CD4-positive, CD25-positive, alpha-beta regulatory T cell (primary cell): Measurements from ENCODE around the gene ZNF618. TPM values are rescaled to one million over a fixed set of nuclear protein-coding genes. Genes with fewer than 3 reads are reported as not detected.

Source experiments
- ATAC-seq, 2 donors: fragments of 150-1000 bp; cut with Tn5 transposase; one replicate each; pipeline ENCODE4 v1.10.0; 2021; ENCODE audit warnings: low read depth in 2 of 2, moderate number of reproducible peaks in 2 of 2, moderate library complexity in 1 of 2
- DNase-seq, 3 donors: peaks; one replicate each; pipeline versions ENCODE4 v3.0.0 to v3.0.0-alpha.2; 2012 to 2022; ENCODE audit warnings: mixed read lengths in 1 of 3
- H3K27ac ChIP-seq: one replicate; pipeline ENCODE4 v1.7.0; 2013; ENCODE audit warnings: mild to moderate bottlenecking, low read length; ENCODE audit not compliant: insufficient read depth, poor library complexity, severe bottlenecking
- H3K27me3 ChIP-seq: one replicate; pipeline ENCODE4 v1.7.0; 2013; ENCODE audit warnings: low read length; ENCODE audit not compliant: control insufficient read depth, insufficient read depth
- H3K36me3 ChIP-seq: one replicate; pipeline ENCODE4 v1.7.0; 2013; ENCODE audit warnings: mild to moderate bottlenecking, low read length, moderate library complexity; ENCODE audit not compliant: control insufficient read depth, insufficient read depth
- H3K4me1 ChIP-seq: 2 replicates; pipeline ENCODE4 v1.7.0; 2013; ENCODE audit warnings: mild to moderate bottlenecking, low read length; ENCODE audit not compliant: insufficient read depth, control insufficient read depth, poor library complexity, severe bottlenecking
- H3K4me3 ChIP-seq: one replicate; pipeline ENCODE4 v1.7.0; 2013; ENCODE audit warnings: low read depth, mild to moderate bottlenecking, low read length, moderate library complexity
- H3K9me3 ChIP-seq, 2 experiments: 1 replicate in 1 of 2; 2 replicates in 1 of 2; pipeline ENCODE4 v1.7.0; 2013; ENCODE audit warnings: low read length in 2 of 2, mild to moderate bottlenecking in 1 of 2, moderate library complexity in 1 of 2; ENCODE audit not compliant: control insufficient read depth in 2 of 2
- H3K27ac Mint-ChIP-seq, 3 donors: one replicate each; pipeline ENCODE4 v1.8.0; 2020 to 2022; ENCODE audit warnings: mild to moderate bottlenecking in 3 of 3, mixed read lengths in 3 of 3, moderate library complexity in 2 of 3
- H3K27me3 Mint-ChIP-seq: one replicate; pipeline ENCODE4 v1.8.0; 2022; ENCODE audit warnings: mild to moderate bottlenecking, mixed read lengths
- H3K36me3 Mint-ChIP-seq: one replicate; pipeline ENCODE4 v1.8.0; 2020; ENCODE audit warnings: mixed read lengths
- H3K4me1 Mint-ChIP-seq, 4 donors: one replicate each; pipeline ENCODE4 v1.8.0; 2020 to 2022; ENCODE audit warnings: mixed read lengths in 4 of 4, mild to moderate bottlenecking in 1 of 4
- H3K4me3 Mint-ChIP-seq, 4 donors: one replicate each; pipeline ENCODE4 v1.8.0; 2020 to 2022; ENCODE audit warnings: mild to moderate bottlenecking in 4 of 4, mixed read lengths in 4 of 4, moderate library complexity in 3 of 4
- H3K9me3 Mint-ChIP-seq, 7 donors: one replicate each; pipeline ENCODE4 v1.8.0; 2020 to 2022; ENCODE audit warnings: mixed read lengths in 7 of 7, mild to moderate bottlenecking in 3 of 7, moderate library complexity in 2 of 7
- polyA plus RNA-seq, 4 donors: library from polyadenylated mRNA; unstranded; fragments of 300-500 nt; fragmentation: Illumina TruSeq; gene quantifications; one replicate each; pipeline ENCODE4 v1.2.3, GENCODE V29; 2021
- total RNA-seq: library from RNA; stranded (reverse); gene quantifications from one replicate; pipeline ENCODE4 v1.2.3, GENCODE V29; 2022

Gene ZNF618
- total RNA-seq = 0.86 TPM
- not detected for polyA plus RNA-seq

DNA sequence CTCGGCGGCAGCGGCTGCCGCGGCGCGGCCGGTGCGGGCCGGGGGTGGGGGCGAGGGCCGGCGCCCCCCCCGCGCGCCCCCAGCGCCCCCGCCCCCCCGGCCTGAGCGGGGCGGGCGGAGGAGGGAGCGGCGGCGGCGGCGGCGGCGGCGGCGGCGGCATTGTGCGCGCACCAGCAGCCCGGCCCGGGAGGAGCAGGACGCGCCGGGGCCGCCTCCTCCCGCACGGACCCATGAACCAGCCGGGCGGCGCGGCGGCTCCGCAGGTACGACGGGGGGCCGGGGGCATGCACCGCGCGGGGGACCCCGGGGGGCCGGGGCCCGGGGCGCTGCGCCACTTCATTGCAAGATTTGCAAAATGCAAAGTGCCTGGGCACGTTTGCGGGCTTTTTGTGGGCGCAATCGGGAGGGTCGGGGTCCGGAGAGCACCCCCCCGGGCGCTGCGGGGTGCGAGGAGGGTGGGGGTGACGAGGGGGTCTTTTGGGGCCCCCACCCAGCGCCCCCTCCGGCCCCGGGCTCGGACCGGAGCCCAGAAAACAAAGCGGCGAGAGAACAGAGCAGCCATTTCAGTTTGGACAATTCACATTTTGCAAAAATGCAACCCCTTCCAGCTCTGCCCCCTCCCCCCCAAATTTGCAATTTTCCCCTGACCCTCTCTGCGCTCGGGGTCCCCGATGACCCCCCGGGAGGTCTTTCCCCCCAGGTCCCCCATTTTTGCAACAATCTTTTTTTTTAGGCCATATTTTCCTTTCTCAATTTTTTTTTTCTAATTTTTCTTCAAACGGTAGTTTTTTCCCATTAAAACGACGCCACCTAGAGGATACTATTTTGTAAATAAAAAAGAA lies at the start of gene ZNF618:
ZNF618 (plus strand) TSS at position 159 of the 842 bp plus-strand sequence; CDS start at position 231, 72 bp downstream.
- H3K27ac Mint-ChIP-seq = no peak within 1 kb of the TSS
- H3K36me3 Mint-ChIP-seq = no peaks in the 10 kb centered on the region

GRCh38 chr9:113828221-113828620 lies 47.9 kb upstream of the ZNF618 start:
- H3K4me3 Mint-ChIP-seq = no peak overlapping the region

More for the DNA sequence above, at the start of gene ZNF618:
- H3K4me3 ChIP-seq = no peak within 1 kb of the TSS
- no peaks in the 10 kb centered on the region for H3K36me3 ChIP-seq
- H3K27me3 Mint-ChIP-seq = peaks cover 44% of the 10 kb centered on the region
- peaks cover 7% of the 10 kb centered on the region for H3K27me3 ChIP-seq
- DNase-seq = no peak
- H3K27ac ChIP-seq = no peak within 1 kb of the TSS
- ATAC-seq = peak in 1 of 2 donors; percentile 31
- no peaks in the 10 kb centered on the region for H3K9me3 ChIP-seq
- H3K4me1 Mint-ChIP-seq = peaks cover 0 to 10% (median 1%) of the 10 kb centered on the region in 4 donors
- peaks cover 0 to 4% (median 0%) of the 10 kb centered on the region in 7 donors for H3K9me3 Mint-ChIP-seq
- peaks cover 8% of the 10 kb centered on the region for H3K4me1 ChIP-seq
- H3K4me3 Mint-ChIP-seq = peak within 1 kb of the TSS; percentile 38 to 92 (median 91)

GRCh38 chr9:113837334-113837733 lies 38.8 kb upstream of the ZNF618 start:
- H3K4me1 ChIP-seq = no peaks in the 10 kb centered on the region
- ATAC-seq (no peak), DNase-seq (no peak)
- Mint-ChIP-seq H3K9me3 (peaks cover 0 to 16% (median 2%) of the 10 kb centered on the region in 7 donors), H3K27ac (no peak overlapping the region), H3K4me1 (no peaks in the 10 kb centered on the region), H3K27me3 (peaks cover 5% of the 10 kb centered on the region), H3K36me3 (no peaks in the 10 kb centered on the region), H3K4me3 (no peak overlapping the region)
- H3K9me3 ChIP-seq = peaks cover 4 to 7% of the 10 kb centered on the region in 2 experiments
- H3K27me3 ChIP-seq = peaks cover 2% of the 10 kb centered on the region
- no peak overlapping the region for H3K4me3 ChIP-seq
- no peaks in the 10 kb centered on the region for H3K36me3 ChIP-seq
- H3K27ac ChIP-seq = no peak overlapping the region

More at GRCh38 chr9:113828221-113828620, 47.9 kb upstream of the ZNF618 start:
- DNase-seq (no peak), ATAC-seq (no peak)
- Mint-ChIP-seq H3K4me1 (peaks cover 0 to 3% (median 0%) of the 10 kb centered on the region in 4 donors), H3K9me3 (peaks cover 1 to 17% (median 8%) of the 10 kb centered on the region in 7 donors), H3K27me3 (peaks cover 18% of the 10 kb centered on the region), H3K36me3 (no peaks in the 10 kb centered on the region), H3K27ac (no peak overlapping the region)
- peaks cover 2% of the 10 kb centered on the region for H3K27me3 ChIP-seq
- H3K36me3 ChIP-seq = no peaks in the 10 kb centered on the region
- no peaks in the 10 kb centered on the region for H3K4me1 ChIP-seq
- H3K4me3 ChIP-seq = no peak overlapping the region
- H3K27ac ChIP-seq = no peak overlapping the region
- H3K9me3 ChIP-seq = peaks cover 2 to 3% of the 10 kb centered on the region in 2 experiments

GRCh38 chr9:113842086-113842485 lies 34.0 kb upstream of the ZNF618 start:
- no peak for ATAC-seq
- Histone ChIP-seq H3K27me3 (peaks cover 2% of the 10 kb centered on the region), H3K4me1 (no peaks in the 10 kb centered on the region), H3K27ac (no peak overlapping the region), H3K36me3 (no peaks in the 10 kb centered on the region), H3K9me3 (peaks cover 0 to 5% of the 10 kb centered on the region in 2 experiments), H3K4me3 (no peak overlapping the region)
- no peaks in the 10 kb centered on the region for H3K27me3 Mint-ChIP-seq
- no peak overlapping the region for H3K27ac Mint-ChIP-seq
- DNase-seq = no peak
- H3K4me3 Mint-ChIP-seq = no peak overlapping the region
- no peaks in the 10 kb centered on the region for H3K4me1 Mint-ChIP-seq
- no peaks in the 10 kb centered on the region for H3K36me3 Mint-ChIP-seq
- H3K9me3 Mint-ChIP-seq = peaks cover 0 to 6% (median 4%) of the 10 kb centered on the region in 7 donors

GRCh38 chr9:113844466-113844865 lies 31.6 kb upstream of the ZNF618 start:
- H3K27ac ChIP-seq = no peak overlapping the region
- ATAC-seq = no peak
- Mint-ChIP-seq H3K36me3 (no peaks in the 10 kb centered on the region), H3K27me3 (no peaks in the 10 kb centered on the region), H3K27ac (no peak overlapping the region), H3K4me3 (no peak overlapping the region), H3K9me3 (peaks cover 0 to 8% (median 4%) of the 10 kb centered on the region in 7 donors), H3K4me1 (no peaks in the 10 kb centered on the region)
- no peak overlapping the region for H3K4me3 ChIP-seq
- no peaks in the 10 kb centered on the region for H3K4me1 ChIP-seq
- H3K9me3 ChIP-seq = peaks cover 0 to 5% of the 10 kb centered on the region in 2 experiments
- no peaks in the 10 kb centered on the region for H3K36me3 ChIP-seq
- H3K27me3 ChIP-seq = no peaks in the 10 kb centered on the region
- DNase-seq = no peak

- peaks cover 0 to 20% (median 7%) of the 10 kb centered on the region in 7 donors for H3K9me3 Mint-ChIP-seq
- no peaks in the 10 kb centered on the region for H3K27me3 ChIP-seq
- DNase-seq (no peak), ATAC-seq (no peak)
- H3K36me3 Mint-ChIP-seq = no peaks in the 10 kb centered on the region
- peaks cover 0 to 2% of the 10 kb centered on the region in 2 experiments for H3K9me3 ChIP-seq
- H3K4me1 ChIP-seq = no peaks in the 10 kb centered on the region
- H3K4me3 Mint-ChIP-seq = no peak overlapping the region
- H3K27ac ChIP-seq = no peak overlapping the region
- H3K4me1 Mint-ChIP-seq = no peaks in the 10 kb centered on the region
- no peak overlapping the region for H3K4me3 ChIP-seq
- no peak overlapping the region for H3K27ac Mint-ChIP-seq
- H3K36me3 ChIP-seq = no peaks in the 10 kb centered on the region
- peaks cover 5% of the 10 kb centered on the region for H3K27me3 Mint-ChIP-seq
These were observed 24.8 kb upstream of the ZNF618 start for GRCh38 chr9:113851359-113851758.

GRCh38 chr9:113851873-113852272 lies 24.2 kb upstream of the ZNF618 start:
- Mint-ChIP-seq H3K27ac (no peak overlapping the region), H3K36me3 (no peaks in the 10 kb centered on the region), H3K4me3 (no peak overlapping the region), H3K9me3 (peaks cover 0 to 18% (median 6%) of the 10 kb centered on the region in 7 donors), H3K4me1 (no peaks in the 10 kb centered on the region), H3K27me3 (peaks cover 5% of the 10 kb centered on the region)
- Histone ChIP-seq H3K36me3 (no peaks in the 10 kb centered on the region), H3K4me3 (no peak overlapping the region), H3K27me3 (no peaks in the 10 kb centered on the region), H3K4me1 (no peaks in the 10 kb centered on the region), H3K9me3 (no peaks in the 10 kb centered on the region), H3K27ac (no peak overlapping the region)
- no peak for DNase-seq
- ATAC-seq = no peak
